Measurements from ENCODE around the gene MOCS2. TPM values are rescaled to one million over a fixed set of nuclear protein-coding genes. Genes with fewer than 3 reads are reported as not detected.

The MOCS2 gene
- total and polyA plus RNA-seq, 2 of the 8 experiments (the other 6 are each of a cell fraction or from before 2014, with no cell fraction given): 6.7 to 16.1 TPM

GRCh38 chr5:53105611-53106300 lies 3.8 kb downstream of the MOCS2 start (continued):
- no peak for TF ChIP-seq TAF1 (IDR thresholded peaks at IDR 0.05; ENCODE audit: low read depth, low read length)
- no peak for TF ChIP-seq BACH1 (IDR thresholded peaks at IDR 0.05; ENCODE audit: low read length)
- TF ChIP-seq CBX5 (IDR thresholded peaks at IDR 0.05; ENCODE audit: low read depth, low read length): no peak
- no peak for TF ChIP-seq SP2 (IDR thresholded peaks at IDR 0.05; ENCODE audit: low read length)
- no peak for TF ChIP-seq YY1 (IDR thresholded peaks at IDR 0.05; ENCODE audit: low read depth, low read length)
